ENCODE data around the gene SELPLG.

- TF ChIP-seq, protein P1, sequence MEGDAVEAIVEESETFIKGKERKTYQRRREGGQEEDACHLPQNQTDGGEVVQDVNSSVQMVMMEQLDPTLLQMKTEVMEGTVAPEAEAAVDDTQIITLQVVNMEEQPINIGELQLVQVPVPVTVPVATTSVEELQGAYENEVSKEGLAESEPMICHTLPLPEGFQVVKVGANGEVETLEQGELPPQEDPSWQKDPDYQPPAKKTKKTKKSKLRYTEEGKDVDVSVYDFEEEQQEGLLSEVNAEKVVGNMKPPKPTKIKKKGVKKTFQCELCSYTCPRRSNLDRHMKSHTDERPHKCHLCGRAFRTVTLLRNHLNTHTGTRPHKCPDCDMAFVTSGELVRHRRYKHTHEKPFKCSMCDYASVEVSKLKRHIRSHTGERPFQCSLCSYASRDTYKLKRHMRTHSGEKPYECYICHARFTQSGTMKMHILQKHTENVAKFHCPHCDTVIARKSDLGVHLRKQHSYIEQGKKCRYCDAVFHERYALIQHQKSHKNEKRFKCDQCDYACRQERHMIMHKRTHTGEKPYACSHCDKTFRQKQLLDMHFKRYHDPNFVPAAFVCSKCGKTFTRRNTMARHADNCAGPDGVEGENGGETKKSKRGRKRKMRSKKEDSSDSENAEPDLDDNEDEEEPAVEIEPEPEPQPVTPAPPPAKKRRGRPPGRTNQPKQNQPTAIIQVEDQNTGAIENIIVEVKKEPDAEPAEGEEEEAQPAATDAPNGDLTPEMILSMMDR (IDR thresholded peaks at IDR 0.05), result no peak
- TF ChIP-seq POLR2A (IDR thresholded peaks at IDR 0.05) (no peak), EP300 (IDR thresholded peaks at IDR 0.05) (no peak)
Measured at GRCh38 chr12:108600702-108601007, 33.0 kb downstream of the SELPLG start.

Data from ovary (tissue), 3 donors.